HG03342 (cell line): ENCODE results near the gene ZNF775.
A peak's percentile ranks its signal among the peaks of the same experiment; 100 is the strongest.

Experiments
- ATAC-seq: cut with Tn5 transposase; IDR thresholded peaks from one replicate; pipeline ENCODE4 v1.9.1; 2021; ENCODE audit warnings: mild to moderate bottlenecking, moderate library complexity; ENCODE audit not compliant: unreplicated experiment

ZNF775 gene

GRCh38 chr7:150399421-150400007, 20.4 kb downstream of the ZNF775 start:
- ATAC-seq, result no peak

GRCh38 chr7:150400008-150400787, 21.1 kb downstream of the ZNF775 start:
- ATAC-seq, result no peak

GRCh38 chr7:150400788-150401423, 21.8 kb downstream of the ZNF775 start:
- ATAC-seq, result no peak

GRCh38 chr7:150401424-150401790, 22.3 kb downstream of the ZNF775 start:
- no peak for ATAC-seq

- ATAC-seq, result no peak
Measured at GRCh38 chr7:150401861-150402631, 22.9 kb downstream of the ZNF775 start.

- no peak for ATAC-seq
Measured at GRCh38 chr7:150402671-150403321, 23.7 kb downstream of the ZNF775 start.

GRCh38 chr7:150403376-150404171, 24.4 kb downstream of the ZNF775 start:
- no peak for ATAC-seq

GRCh38 chr7:150404172-150404804, 25.2 kb downstream of the ZNF775 start:
- no peak for ATAC-seq

- ATAC-seq, result peak; percentile 48
Measured at GRCh38 chr7:150404805-150405583, 25.9 kb downstream of the ZNF775 start.

GRCh38 chr7:150405584-150406311, 26.6 kb downstream of the ZNF775 start:
- no peak for ATAC-seq

GRCh38 chr7:150406312-150406566, 27.1 kb downstream of the ZNF775 start:
- no peak for ATAC-seq

GRCh38 chr7:150406567-150407421, 27.7 kb downstream of the ZNF775 start:
- peak; percentile 61 for ATAC-seq

GRCh38 chr7:150407588-150408392, 28.7 kb downstream of the ZNF775 start:
- ATAC-seq, result no peak

GRCh38 chr7:150408393-150409299, 29.5 kb downstream of the ZNF775 start:
- ATAC-seq, result peak; percentile 34

- ATAC-seq, result no peak
Measured at GRCh38 chr7:150409300-150410030, 30.3 kb downstream of the ZNF775 start.
